HG03575 (cell line): ENCODE results near the gene CEP135.
"Not testable (repeated sequence)": the region's sequence is repeated elsewhere in the genome, so short reads cannot be mapped to it uniquely, and the experiment has no call there.

ENCODE experiments used
- ATAC-seq: cut with Tn5 transposase; IDR thresholded peaks from one replicate; pipeline ENCODE4 v1.9.1; 2021; ENCODE audit not compliant: unreplicated experiment, insufficient number of reproducible peaks, low FRiP score; ENCODE audit errors: extremely low read depth

The CEP135 gene

GRCh38 chr4:55939421-55939820 lies 9.3 kb upstream of the CEP135 start:
- no peak for ATAC-seq

DNA sequence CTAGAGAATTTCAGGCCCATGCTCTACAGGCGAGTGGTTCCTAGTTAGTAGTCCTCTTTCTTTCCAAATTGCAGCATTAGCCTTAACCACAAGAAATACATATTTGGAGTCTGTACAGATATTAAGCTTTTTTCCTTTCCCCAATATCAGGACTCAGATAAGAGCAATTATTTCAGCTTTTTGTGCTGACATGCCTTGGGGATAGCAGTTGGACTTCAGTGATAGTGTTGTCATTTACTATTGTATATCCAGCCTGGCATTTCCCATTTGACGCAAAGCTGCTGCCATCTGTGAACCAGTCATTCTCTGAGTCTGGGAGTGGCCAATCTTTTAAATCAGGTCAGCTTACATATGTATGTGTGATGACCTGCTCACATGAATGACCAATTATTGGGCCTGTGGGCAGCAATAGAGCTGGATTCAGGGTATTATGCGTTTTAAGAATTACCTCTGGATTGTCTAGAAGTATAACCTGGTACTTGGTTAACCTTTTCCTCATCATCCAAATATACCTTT lies 6.8 kb upstream of the CEP135 start:
- ATAC-seq = no peak

DNA sequence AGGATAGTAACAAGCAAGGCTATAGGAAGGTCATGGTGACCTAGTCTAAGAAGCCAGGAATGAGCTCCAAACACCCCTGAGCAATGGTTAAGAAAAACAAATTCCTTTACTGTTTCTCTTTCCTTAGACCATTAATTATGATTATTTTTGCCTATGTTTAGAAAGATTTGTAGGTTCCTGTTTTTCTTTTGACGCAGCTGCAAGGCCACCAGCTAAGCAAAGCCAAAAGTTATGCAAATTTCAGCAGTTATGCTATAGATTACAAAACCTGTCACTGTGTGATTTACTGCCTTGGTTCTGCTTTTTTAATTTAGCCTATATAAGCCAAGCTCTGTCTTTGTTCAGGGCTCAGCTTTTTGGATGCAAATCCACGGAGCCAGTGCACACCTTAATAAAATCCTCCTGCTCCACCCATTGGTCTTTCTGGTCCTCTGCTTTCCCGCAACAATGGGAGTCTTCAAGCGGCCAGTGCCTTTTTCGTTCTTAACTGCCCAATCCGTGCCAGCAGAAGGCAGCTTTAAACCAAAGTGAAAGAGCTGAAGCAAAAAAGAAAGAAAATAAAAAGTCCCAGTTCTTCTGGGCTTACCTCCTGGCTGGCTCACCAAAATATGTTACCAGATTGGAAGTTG lies 1.4 kb upstream of the CEP135 start:
- peak; percentile 24 for ATAC-seq

DNA sequence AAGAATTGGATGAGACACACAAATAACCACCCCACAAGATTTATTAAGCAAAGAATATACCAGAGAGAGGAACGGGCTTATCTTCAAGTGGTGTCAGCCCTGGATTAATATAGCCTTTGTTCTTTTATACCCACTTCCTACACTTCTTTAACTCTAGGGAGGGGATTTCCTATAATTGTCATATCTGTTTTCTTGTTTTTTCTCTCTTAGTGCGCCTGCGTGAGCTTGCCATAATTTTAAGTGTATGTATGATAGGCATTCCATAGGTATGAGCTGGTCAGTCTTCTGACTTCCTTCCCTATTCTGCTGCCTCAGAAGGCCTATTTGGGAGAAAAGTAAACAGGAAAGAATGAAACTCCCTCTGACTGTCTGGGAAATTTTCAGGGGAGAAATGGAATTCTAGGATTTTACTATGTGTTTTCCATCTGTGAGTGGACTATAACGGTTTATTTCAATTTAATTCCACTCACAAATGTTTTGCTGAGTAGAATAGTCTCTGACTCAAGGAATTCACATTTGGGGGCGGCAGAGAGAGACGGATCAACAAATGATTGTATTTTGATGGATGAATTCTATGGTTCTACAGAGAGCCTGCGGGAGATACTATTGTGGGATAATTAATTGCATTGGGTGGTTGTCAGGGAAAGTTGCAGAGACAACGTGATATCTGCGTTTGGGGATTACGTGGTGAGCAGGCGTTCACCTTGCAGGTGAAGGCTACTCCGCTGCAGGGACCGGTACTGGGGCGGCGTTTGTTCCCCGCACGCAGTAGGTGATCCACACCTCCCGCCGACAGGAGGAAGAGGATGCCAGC lies 626 bp upstream of the CEP135 start:
- ATAC-seq = peak; percentile 24

GRCh38 chr4:55949482-55949802 lies 697 bp downstream of the CEP135 start:
- no peak for ATAC-seq

DNA sequence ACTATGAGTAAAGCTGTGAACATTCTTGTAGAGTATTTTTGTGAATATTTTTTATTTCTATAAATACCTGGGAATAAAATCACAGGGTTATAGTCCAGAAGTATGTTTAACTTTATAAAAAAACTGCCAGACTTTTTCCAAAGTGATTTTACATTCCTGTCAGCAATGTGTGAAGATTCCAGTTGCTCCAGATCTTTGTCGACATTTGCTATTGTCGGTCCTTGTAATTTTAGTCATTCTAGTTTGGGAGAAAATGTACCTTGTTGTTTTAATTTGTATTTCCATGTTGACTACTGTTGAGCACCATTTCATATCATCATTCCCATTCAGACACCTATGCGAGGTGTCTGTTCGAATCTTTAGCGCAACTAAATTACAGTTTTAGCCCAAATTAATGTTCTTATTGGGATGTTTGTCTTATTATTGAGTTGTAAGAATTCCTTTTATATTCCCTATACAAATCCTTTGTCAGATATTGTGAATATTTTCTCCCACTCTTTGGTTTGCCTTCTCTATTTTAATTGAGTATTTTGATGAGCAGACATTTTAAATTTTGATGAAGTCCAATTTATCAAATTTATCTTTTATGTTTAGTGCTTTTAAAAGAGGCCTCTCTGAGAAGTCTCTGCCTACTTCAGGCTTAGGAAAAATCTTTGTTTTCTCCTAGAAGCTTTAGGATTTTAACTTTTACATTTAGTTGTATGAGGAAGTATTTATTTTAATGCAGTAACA lies 2.6 kb downstream of the CEP135 start:
- ATAC-seq = no peak

GRCh38 chr4:55955710-55956109 lies 7.0 kb downstream of the CEP135 start:
- no peak for ATAC-seq

- ATAC-seq = no peak
These were observed 10.9 kb downstream of the CEP135 start for GRCh38 chr4:55959655-55960054.

- ATAC-seq = no peak
These were observed 15.3 kb downstream of the CEP135 start for GRCh38 chr4:55964046-55964445.

- ATAC-seq = no peak
These were observed 16.8 kb downstream of the CEP135 start for GRCh38 chr4:55965585-55965984.

DNA sequence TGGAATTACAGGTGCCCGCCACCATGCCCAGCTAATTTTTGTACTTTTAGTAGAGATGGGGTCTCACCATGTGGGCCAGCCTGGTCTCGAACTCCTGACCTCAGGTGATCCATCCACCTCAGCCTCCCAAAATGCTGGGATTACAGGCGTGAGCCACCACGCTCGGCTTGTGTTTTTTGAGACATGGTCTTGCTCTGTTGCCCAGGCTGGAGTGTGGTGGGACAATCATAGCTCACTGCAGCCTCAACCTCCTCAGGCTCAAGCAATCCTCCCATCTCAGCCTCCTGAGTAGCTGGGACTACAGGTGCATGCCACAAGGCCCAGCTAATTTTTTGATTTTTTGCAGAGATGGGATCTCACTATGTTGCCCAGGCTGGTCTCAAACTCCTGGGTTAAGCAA lies 17.6 kb downstream of the CEP135 start:
- ATAC-seq = not testable (repeated sequence)

DNA sequence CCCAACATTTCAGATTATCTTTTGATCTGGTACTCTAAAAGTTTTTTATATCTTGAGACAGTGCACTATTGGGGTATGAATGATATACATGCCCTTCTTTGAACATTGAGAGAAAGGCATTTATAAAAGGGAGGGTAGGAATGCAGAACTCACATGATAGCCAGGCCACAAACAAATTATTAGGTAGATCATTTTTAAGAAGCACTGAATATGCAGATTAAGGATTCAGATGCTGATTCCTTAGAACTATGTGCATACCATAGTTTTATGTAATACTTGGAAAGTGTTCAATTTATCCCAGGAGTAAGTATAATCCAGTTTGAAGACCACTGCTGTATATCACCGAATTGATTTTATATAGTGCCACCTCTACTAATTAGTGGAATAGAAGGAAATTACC lies 18.6 kb downstream of the CEP135 start:
- no peak for ATAC-seq

DNA sequence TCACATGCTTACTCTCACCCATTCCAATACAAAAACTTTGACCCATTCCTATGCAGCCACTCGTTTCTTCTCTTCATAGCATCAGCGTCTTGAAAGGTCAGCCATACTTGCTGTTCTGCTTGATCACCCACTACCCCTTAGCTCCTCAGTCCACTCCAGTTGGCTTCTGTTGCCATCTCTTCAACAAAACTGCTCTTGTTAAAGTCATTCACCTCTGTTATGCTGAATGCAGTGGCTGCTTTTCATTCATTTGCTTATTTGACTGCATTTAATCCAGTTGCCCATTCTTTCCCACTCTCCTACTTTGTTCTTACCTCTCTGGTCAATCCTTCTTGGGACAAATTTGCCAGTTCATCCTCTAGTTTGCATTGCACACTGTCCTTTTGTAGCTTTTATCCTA lies 24.9 kb downstream of the CEP135 start:
- ATAC-seq = no peak

DNA sequence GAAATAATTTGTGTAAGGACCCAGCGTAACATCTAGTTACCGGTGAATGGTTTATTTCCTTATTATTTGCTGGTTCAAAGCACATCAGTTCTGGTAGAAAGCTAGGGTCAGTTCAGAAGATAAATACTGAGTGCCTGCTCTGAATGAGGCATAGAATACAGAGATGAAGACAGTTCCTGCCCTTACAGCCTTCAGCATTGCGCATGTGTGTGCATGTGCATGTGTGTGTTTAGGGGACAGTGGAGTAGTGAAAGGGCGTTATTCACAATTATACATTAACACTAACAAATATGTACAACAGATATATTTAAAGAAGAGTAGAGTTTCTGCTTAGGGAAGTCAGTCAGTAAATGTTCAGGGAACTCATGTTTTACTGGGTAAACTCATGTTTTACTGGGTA lies 29.1 kb downstream of the CEP135 start:
- no peak for ATAC-seq

DNA sequence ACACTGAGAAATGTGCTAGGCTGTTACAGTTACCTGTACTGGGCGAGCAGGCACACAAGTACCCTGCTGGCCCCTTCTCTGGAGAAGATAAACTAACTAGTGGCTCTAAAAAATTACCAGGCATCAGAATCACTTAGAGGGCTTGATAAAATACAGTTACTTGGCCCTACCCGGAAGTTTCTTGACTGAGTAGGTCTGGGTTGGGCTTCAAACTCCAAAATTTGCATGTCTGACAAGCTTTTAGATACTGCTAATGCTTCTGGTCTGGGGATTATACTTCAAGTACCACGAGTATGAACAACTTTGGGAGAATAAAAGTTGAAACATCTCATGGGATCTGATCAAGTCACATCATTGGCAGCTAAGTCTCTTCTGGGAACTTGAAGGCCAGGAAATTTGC lies 30.8 kb downstream of the CEP135 start:
- no peak for ATAC-seq

DNA sequence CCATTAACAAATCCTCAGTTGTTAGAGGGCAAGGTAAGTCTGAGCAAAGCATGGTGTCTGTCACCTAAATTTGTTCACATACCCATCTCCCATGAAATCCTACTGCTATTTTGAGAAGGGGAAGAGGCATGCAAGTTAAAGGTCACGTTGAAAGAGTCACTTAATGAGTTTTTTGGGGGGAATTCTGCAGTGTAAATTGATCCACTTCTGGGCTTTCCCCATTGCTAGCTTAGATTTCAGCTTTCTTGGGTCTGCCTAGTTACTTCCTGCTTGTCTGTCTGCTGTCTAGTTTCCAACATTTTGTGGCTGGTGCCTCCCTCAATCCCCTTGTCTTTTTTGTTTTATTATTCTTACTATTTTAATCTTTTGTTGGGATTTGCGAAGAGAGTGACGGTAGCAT lies 32.0 kb downstream of the CEP135 start:
- ATAC-seq = no peak

GRCh38 chr4:55982976-55983375 lies 34.2 kb downstream of the CEP135 start:
- no peak for ATAC-seq

DNA sequence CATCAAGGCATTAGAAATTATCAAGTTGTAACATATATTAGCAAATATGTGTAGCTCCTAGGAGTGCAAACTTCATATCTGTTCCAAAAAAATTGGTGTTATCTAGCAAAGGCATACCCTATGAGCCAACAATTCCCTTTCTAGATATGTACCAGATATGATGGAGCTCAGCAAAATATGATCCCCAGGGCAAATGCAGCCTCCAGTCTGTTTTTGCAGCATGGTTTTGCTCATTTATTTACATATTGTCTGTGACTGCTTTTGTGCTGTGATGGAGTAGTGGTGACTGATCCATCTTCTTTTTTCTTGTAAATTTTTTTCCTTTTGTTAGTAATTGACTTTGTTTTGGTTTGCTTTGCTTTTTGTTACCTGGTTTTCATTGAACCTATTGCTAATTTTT lies 41.0 kb downstream of the CEP135 start:
- ATAC-seq = no peak

GRCh38 chr4:55993994-55994663 lies 45.4 kb downstream of the CEP135 start:
- peak; percentile 74 for ATAC-seq
